ENCODE data around the gene SLC35F6. TPM values are rescaled to one million over a fixed set of nuclear protein-coding genes. Genes with fewer than 3 reads are reported as not detected.

Gene SLC35F6
- total and polyA plus RNA-seq, 9 of the 15 experiments (the other 6 are each of a cell fraction or from before 2014, with no cell fraction given) = 11.9 to 47.3 (median 22.5) TPM

DNA sequence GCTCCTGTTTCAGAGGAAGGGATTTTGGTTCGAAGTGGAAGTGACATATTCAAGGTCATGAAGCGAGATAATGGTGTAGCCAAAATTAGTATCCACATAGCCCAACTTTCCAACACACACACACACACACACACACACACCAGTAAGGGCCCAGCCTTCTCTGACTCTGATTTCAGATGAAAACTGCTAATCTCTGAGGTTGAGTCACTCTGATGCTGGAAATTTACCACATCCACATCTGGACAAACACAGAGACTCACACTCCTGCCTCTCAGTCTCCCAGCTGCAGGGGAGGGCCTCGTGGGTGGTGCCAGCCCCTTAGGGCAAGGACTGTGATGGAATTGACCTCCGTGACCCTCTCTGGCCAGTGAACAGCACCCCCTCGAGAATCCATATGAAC is 29.0 kb upstream of the SLC35F6 start (continued):
- no peak for TF ChIP-seq ETV6 (IDR thresholded peaks at IDR 0.05; ENCODE audit: borderline replicate concordance in 1 of 2, low read depth in 2 of 2, low read length in 1 of 2)
- no peak for TF ChIP-seq ETV6 (CRISPR knock-in tag; IDR thresholded peaks at IDR 0.05; ENCODE audit: borderline replicate concordance)
- TF ChIP-seq THAP7 (CRISPR knock-in tag; IDR thresholded peaks at IDR 0.05) = no peak
- no peak for TF ChIP-seq ZNF134 (CRISPR knock-in tag; conservative IDR thresholded peaks at IDR 0.05)

- H3K4me1 ChIP-seq (replicated peaks in 1 of 2; ENCODE audit: control insufficient read depth in 2 of 2, insufficient read depth in 2 of 2, low read length in 2 of 2) = peaks cover 0 to 4% of the 10 kb centered on the region in 2 experiments; a peak in 1 of 5 replicates
- TF ChIP-seq HMGXB4 (CRISPR knock-in tag; IDR thresholded peaks at IDR 0.05) (no peak), NR2C1 (IDR thresholded peaks at IDR 0.05) (peak; percentile 34; the same call in 1 of the 2 replicates), NR2C1 (tag; IDR thresholded peaks at IDR 0.05) (peak; percentile 75), RAD51 (IDR thresholded peaks at IDR 0.05; ENCODE audit: borderline replicate concordance, low read depth) (0 out of 2 replicates have a peak, but pooled peaks have one; percentile 13), NR2C2 (CRISPR knock-in tag; IDR thresholded peaks at IDR 0.05) (no peak), NR2C2 (tag; IDR thresholded peaks at IDR 0.05) (peak; percentile 63), ID3 (CRISPR knock-in tag; IDR thresholded peaks at IDR 0.05) (no peak), ID3 (tag; IDR thresholded peaks at IDR 0.05) (0 out of 2 replicates have a peak, but pooled peaks have one; percentile 54), TFE3 (CRISPR knock-in tag; IDR thresholded peaks at IDR 0.05) (peak; percentile 62), ATF1 (CRISPR knock-in tag; IDR thresholded peaks at IDR 0.05) (no peak), ATF1 (tag; IDR thresholded peaks at IDR 0.05) (no peak), ESRRA (IDR thresholded peaks at IDR 0.05; ENCODE audit: borderline replicate concordance, low read depth) (peak; percentile 54; the same call in 1 of the 2 replicates)
- CTCF ChIA-PET (ENCODE audit: low intra/inter-chr PET ratio) = interaction anchor here (1.1 kb wide), 1 partner anchor 10 kb away, joined by 6 read pairs; no protein-coding TSS in a partner anchor
- no peaks in the 10 kb centered on the region for H3K9me1 ChIP-seq (ENCODE audit: control insufficient read depth, insufficient read depth, low read length)
- no peaks in the 10 kb centered on the region for H3K36me3 ChIP-seq (ENCODE audit: control insufficient read depth, insufficient read depth, low read length)
- intact Hi-C loops (cut with micrococcal nuclease) = no loop called here
- in situ Hi-C loops (cut with MboI) = no loop called here
- H3K27me3 ChIP-seq (ENCODE audit: control insufficient read depth in 2 of 2, insufficient read depth in 2 of 2, low read length in 2 of 2) = peaks cover 5 to 19% of the 10 kb centered on the region in 2 experiments; a peak in 4 of 5 replicates
- no TSS peak for BruUV-seq (replicated peaks)
- no peak overlapping the region for H3K4me3 ChIP-seq
- no peaks in the 10 kb centered on the region for H3K9me3 ChIP-seq (replicated peaks; ENCODE audit: control insufficient read depth, insufficient read depth, low read depth, low read length)
- H3K9ac ChIP-seq (ENCODE audit: insufficient read depth in 1 of 2, low read depth in 2 of 2, low read length in 2 of 2) = 0 out of 4 replicates have a peak overlapping the region, but pooled peaks of 1 of the 2 experiments have one; percentile 50
- WGBS (ENCODE audit: insufficient coverage, low coverage, missing lambda C conversion rate) = 11% methylated on average over 8 of the region's 8 CpGs
- no peak overlapping the region for H3K27ac ChIP-seq (ENCODE audit: extremely low read depth, low read depth, low read length)
- no peak for DNase-seq (ENCODE audit: extremely low read depth in 1 of 4, low spot score in 3 of 4)
- no peaks in the 10 kb centered on the region for H3K79me2 ChIP-seq (ENCODE audit: control insufficient read depth, insufficient read depth, low read length)
- no peaks in the 10 kb centered on the region for H4K20me1 ChIP-seq (replicated peaks; ENCODE audit: control insufficient read depth, insufficient read depth, low read length)
- no peak overlapping the region for H3K4me2 ChIP-seq (ENCODE audit: insufficient read depth, low read length)
- no peak overlapping the region for H2AFZ ChIP-seq (ENCODE audit: low read depth, low read length)
- ATAC-seq = no peak
- POLR2A ChIA-PET = no interaction called here
- FAIRE-seq = peak; percentile 69
These were observed 28.0 kb upstream of the SLC35F6 start for GRCh38 chr2:26735883-26736588.

All from K562 (cell line).